Measurements from ENCODE around the gene FICD. TPM values are rescaled to one million over a fixed set of nuclear protein-coding genes. Genes with fewer than 3 reads are reported as not detected.

The FICD gene
- total RNA-seq, 2 donors from 2014 or later = 8.2 to 10.7 TPM

DNA sequence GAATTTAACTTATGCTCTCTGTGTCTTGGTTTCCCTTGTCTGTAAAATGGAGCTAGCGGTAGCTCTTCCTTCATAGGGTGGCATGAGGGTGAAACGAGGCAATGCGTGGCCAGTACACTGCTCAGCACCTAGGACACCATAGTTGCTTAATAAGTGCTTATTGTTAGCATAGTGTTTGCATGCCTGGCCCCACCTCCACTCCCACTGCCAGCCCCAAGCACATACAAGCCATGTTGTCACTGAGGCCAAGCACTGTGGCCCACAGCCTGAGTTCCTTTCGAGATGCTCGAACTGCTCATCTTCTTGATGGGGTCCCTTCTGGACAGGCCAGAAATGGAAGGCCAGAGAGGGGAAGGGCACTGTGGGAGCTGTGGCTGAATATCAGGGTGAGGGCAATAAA lies 839 bp downstream of the FICD start:
- TF ChIP-seq POLR2AphosphoS5 (IDR thresholded peaks at IDR 0.05) (no peak), POLR2A (IDR thresholded peaks at IDR 0.05) (no peak)
- TF ChIP-seq, protein P1, sequence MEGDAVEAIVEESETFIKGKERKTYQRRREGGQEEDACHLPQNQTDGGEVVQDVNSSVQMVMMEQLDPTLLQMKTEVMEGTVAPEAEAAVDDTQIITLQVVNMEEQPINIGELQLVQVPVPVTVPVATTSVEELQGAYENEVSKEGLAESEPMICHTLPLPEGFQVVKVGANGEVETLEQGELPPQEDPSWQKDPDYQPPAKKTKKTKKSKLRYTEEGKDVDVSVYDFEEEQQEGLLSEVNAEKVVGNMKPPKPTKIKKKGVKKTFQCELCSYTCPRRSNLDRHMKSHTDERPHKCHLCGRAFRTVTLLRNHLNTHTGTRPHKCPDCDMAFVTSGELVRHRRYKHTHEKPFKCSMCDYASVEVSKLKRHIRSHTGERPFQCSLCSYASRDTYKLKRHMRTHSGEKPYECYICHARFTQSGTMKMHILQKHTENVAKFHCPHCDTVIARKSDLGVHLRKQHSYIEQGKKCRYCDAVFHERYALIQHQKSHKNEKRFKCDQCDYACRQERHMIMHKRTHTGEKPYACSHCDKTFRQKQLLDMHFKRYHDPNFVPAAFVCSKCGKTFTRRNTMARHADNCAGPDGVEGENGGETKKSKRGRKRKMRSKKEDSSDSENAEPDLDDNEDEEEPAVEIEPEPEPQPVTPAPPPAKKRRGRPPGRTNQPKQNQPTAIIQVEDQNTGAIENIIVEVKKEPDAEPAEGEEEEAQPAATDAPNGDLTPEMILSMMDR (IDR thresholded peaks at IDR 0.05) = no peak
- Histone ChIP-seq H3K27me3 (replicated peaks; ENCODE audit: insufficient read depth) (no peaks in the 10 kb centered on the region), H3K4me3 (peak overlapping the region; percentile 59 to 61), H3K4me1 (replicated peaks) (no peaks in the 10 kb centered on the region), H3K36me3 (peaks cover 0 to 6% of the 10 kb centered on the region in 2 donors), H3K9me3 (no peaks in the 10 kb centered on the region), H3K27ac (no peak overlapping the region)
- WGBS = 45% methylated on average over 5 of the region's 5 CpGs
- intact Hi-C loops (cut with DNase I) = loop anchor here (10.0 kb wide), 3 partner anchors 521 to 831 kb away; partner anchors contain the start of genes PRDM4 and PWP1
- DNase-seq (ENCODE audit: low spot score) = no peak

DNA sequence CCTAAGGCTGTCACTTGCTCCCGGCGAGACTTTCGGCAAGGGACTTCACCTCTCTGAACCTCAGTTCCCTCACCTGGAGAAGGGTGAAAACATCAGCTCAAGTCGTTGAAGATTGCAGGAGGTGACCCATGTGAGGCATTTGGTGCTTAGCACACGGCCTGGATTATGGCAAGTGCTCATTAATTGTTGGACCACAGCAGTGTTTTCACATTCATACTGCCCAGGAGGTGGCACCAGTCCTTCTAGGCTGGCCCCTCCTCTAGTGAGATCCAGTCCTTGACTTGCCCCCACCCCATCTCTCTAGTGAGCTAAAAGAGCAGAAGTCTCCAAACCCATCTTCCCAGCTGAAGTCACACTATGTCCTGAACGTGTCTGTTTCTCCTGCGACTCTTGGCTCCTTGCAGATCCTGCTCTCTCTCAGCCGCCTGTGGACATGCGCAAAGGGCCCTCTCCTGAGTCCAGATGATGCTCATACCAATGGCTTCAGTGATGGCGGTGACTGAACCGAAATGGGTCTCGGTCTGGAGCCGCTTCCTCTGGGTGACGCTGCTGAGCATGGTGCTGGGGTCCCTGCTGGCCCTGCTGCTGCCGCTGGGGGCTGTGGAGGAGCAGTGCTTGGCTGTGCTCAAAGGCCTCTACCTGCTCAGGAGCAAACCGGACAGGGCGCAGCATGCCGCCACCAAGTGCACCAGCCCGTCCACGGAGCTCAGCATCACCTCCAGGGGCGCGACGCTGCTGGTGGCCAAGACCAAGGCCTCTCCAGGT lies 1.6 kb downstream of the FICD start:
- 83% methylated on average over 21 of the region's 23 CpGs for WGBS
- peaks cover 0 to 6% of the 10 kb centered on the region in 2 donors for H3K36me3 ChIP-seq
- no peaks in the 10 kb centered on the region for H3K9me3 ChIP-seq
- TF ChIP-seq POLR2AphosphoS5 (IDR thresholded peaks at IDR 0.05) (no peak), POLR2A (IDR thresholded peaks at IDR 0.05) (no peak)
- TF ChIP-seq, protein P1 (IDR thresholded peaks at IDR 0.05) = no peak
- intact Hi-C loops (cut with DNase I) = loop anchor here (10.0 kb wide), 3 partner anchors 522 to 832 kb away; partner anchors contain the start of genes PRDM4 and PWP1
- H3K4me3 ChIP-seq = no peak overlapping the region
- H3K27ac ChIP-seq = no peak overlapping the region
- H3K4me1 ChIP-seq (replicated peaks) = no peaks in the 10 kb centered on the region
- H3K27me3 ChIP-seq (replicated peaks; ENCODE audit: insufficient read depth) = no peaks in the 10 kb centered on the region
- DNase-seq (ENCODE audit: low spot score) = no peak

DNA sequence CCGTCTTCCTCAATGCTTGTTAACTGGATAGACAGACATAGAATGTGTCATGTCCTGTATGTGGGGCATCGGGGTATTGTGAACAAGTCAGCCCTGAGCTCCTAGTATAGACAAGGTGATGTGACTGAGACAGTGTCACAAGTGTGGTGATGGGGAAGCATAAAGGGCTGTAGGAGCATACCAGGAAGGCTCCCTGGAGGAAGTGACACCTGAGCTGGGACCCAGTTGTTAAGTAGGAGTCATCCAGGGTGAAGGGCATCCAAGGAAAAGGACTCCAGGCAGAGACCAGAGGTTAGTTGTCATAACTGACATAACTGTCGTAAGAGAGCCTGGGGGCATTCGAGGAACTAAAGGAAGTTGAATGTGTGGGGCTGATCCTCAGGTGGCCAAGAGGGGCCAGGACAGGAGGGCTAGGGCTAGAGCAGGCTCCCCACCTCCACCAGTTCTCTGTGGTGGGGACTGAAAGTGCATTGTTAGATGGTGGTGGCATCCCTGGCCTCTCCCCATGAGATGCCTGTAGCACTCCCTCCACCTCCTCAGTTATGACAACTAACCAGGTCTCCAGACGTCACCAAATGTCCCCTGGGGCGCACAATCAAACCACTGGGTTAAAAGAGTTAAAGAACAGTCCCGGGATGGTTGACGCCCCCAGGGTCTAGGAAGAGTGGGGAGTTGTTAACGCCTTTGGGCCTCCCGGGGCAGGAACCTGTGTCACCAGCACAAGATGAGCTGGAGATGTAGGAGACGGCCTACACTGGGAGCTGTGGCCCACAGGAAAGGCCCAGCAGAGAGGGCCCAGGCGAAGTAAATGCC lies 2.4 kb downstream of the FICD start:
- DNase-seq (ENCODE audit: low spot score) = no peak
- H3K36me3 ChIP-seq = peaks cover 0 to 6% of the 10 kb centered on the region in 2 donors
- H3K27ac ChIP-seq = no peak overlapping the region
- 90% methylated on average over 12 of the region's 12 CpGs for WGBS
- intact Hi-C loops (cut with DNase I) = loop anchor here (10.0 kb wide), 3 partner anchors 523 to 833 kb away; partner anchors contain the start of genes PRDM4 and PWP1
- no peaks in the 10 kb centered on the region for H3K27me3 ChIP-seq (replicated peaks; ENCODE audit: insufficient read depth)
- H3K9me3 ChIP-seq = no peaks in the 10 kb centered on the region
- H3K4me1 ChIP-seq (replicated peaks) = no peaks in the 10 kb centered on the region
- no peak overlapping the region for H3K4me3 ChIP-seq
- TF ChIP-seq POLR2A (IDR thresholded peaks at IDR 0.05) (no peak), POLR2AphosphoS5 (IDR thresholded peaks at IDR 0.05) (no peak)
- TF ChIP-seq, protein P1 (IDR thresholded peaks at IDR 0.05) = no peak

DNA sequence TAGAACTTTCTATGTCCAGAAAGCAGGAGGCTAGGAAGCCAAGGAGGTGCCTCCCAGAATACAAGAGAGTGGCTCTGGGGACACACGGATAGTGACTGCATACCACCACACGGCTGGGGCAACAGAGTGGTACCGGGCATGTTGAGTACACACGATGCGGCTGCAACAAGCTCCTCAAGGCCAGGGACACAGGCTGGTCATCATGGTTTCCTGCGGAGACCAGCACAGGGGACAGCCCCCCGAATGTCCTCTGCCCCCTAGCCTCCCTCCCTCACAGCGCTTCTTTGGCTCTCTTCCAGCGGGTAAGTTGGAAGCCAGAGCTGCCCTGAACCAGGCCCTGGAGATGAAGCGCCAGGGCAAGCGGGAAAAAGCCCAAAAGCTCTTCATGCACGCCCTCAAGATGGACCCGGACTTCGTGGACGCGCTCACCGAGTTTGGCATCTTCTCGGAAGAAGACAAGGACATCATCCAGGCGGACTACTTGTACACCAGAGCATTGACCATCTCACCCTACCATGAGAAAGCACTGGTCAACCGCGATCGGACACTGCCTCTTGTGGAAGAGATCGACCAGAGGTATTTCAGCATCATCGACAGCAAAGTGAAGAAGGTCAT lies 3.1 kb downstream of the FICD start:
- 95% methylated on average over 23 of the region's 24 CpGs for WGBS
- no peak overlapping the region for H3K27ac ChIP-seq
- TF ChIP-seq POLR2A (IDR thresholded peaks at IDR 0.05) (no peak), POLR2AphosphoS5 (IDR thresholded peaks at IDR 0.05) (no peak)
- TF ChIP-seq, protein P1 (IDR thresholded peaks at IDR 0.05) = no peak
- no peaks in the 10 kb centered on the region for H3K4me1 ChIP-seq (replicated peaks)
- intact Hi-C loops (cut with DNase I) = loop anchor here (10.0 kb wide), 3 partner anchors 523 to 833 kb away; partner anchors contain the start of genes PRDM4 and PWP1
- no peak overlapping the region for H3K4me3 ChIP-seq
- peaks cover 0 to 6% of the 10 kb centered on the region in 2 donors for H3K36me3 ChIP-seq
- no peak for DNase-seq (ENCODE audit: low spot score)
- H3K27me3 ChIP-seq (replicated peaks; ENCODE audit: insufficient read depth) = no peaks in the 10 kb centered on the region
- no peaks in the 10 kb centered on the region for H3K9me3 ChIP-seq

All from prostate gland (tissue), 2 donors.